Coronary artery (tissue), 2 donors: Measurements from ENCODE around the gene BCAR3.

Experiments used
- DNase-seq: peaks from one replicate; pipeline ENCODE4 v3.0.0-alpha.2; 2017; ENCODE audit warnings: low spot score
- H3K27ac ChIP-seq, 2 donors: fragments of 200-600 bp; sonication (generic); one replicate each; pipeline ENCODE4 v1.5.1; 2016 to 2019
- H3K4me3 ChIP-seq: fragments of 200-600 bp; sonication (generic); 2 replicates; pipeline ENCODE4 v1.5.1; 2016; ENCODE audit warnings: mild to moderate bottlenecking, moderate library complexity
- TF ChIP-seq, protein P1 (sequence below): fragments of 200-600 bp; sonication (generic); IDR thresholded peaks from one replicate; pipeline ENCODE4 v1.5.1; 2019; ENCODE audit warnings: antibody characterized with exemption

Gene BCAR3

DNA sequence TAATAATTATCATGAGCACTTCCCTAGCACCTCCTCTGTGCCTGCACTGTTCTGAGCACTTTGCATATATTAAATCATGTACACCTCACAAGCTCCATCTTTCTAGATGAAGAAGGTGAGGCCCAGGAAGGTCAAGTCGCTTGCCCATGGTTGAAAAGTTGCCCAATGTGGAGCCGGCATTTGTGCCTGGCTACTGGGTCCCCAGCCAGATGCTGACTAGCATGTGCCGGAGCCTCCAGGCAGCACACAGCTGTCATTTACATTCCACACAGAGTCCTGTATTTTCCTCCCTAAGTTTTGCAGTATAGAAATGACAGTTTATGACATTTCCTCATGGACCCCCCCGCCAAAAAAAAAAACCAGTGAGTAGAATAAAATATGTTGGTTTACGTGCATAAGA is 94.3 kb downstream of the BCAR3 start:
- H3K27ac ChIP-seq = no peak overlapping the region
- no peak for DNase-seq
- no peak overlapping the region for H3K4me3 ChIP-seq
- TF ChIP-seq, protein P1, sequence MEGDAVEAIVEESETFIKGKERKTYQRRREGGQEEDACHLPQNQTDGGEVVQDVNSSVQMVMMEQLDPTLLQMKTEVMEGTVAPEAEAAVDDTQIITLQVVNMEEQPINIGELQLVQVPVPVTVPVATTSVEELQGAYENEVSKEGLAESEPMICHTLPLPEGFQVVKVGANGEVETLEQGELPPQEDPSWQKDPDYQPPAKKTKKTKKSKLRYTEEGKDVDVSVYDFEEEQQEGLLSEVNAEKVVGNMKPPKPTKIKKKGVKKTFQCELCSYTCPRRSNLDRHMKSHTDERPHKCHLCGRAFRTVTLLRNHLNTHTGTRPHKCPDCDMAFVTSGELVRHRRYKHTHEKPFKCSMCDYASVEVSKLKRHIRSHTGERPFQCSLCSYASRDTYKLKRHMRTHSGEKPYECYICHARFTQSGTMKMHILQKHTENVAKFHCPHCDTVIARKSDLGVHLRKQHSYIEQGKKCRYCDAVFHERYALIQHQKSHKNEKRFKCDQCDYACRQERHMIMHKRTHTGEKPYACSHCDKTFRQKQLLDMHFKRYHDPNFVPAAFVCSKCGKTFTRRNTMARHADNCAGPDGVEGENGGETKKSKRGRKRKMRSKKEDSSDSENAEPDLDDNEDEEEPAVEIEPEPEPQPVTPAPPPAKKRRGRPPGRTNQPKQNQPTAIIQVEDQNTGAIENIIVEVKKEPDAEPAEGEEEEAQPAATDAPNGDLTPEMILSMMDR = no peak

DNA sequence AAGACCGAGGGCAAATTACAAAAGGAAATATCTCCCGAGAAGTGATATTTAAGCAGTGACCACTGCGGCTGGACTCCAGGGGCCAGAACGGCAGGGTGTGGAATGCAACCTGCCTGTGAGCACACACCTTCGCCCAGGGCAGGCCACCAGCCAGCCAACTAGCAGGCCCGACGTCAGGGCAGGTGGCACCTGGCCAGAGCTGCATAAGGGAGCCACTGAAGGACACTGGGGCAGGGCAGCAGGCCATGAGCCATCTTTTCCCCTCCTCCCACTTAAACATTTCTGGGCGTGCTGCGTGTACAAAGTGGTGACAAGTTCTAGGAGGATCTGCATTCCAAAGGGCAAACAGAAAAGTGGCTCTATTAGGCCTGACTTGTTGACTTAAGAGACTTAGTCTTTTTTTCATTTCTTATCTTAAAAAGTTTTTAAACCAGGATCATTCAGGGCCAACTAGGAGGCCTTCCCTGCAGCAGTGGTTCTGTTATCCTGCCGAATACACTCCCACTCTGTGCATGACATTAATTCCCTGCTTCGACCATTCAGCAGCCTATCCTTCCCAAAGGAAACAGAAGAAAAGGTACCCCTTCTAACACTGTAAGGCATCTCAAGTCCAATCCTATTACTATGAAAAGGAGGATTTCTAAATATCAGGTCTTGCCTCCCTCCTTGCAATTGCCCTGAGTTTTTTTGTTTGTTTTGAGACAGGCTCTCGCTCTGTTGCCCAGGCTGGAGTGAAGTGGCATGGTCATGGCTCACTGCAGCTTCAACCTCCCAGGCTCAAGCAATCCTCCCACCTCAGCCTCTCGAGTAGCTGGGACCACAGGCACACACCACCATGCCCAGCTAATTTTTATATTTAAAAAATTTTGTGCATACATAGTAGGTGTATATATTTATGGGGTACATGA is 96.3 kb downstream of the BCAR3 start:
- Histone ChIP-seq H3K4me3 (peak overlapping the region; percentile 22), H3K27ac (peak overlapping the region; percentile 26 to 80)
- DNase-seq = no peak
- TF ChIP-seq, protein P1 = no peak

- no peak for DNase-seq
- H3K27ac ChIP-seq = peak overlapping the region; percentile 26 to 80
- H3K4me3 ChIP-seq = peak overlapping the region; percentile 22
- TF ChIP-seq, protein P1 = no peak
Measured at GRCh38 chr1:93584261-93585003, 97.2 kb downstream of the BCAR3 start.

DNA sequence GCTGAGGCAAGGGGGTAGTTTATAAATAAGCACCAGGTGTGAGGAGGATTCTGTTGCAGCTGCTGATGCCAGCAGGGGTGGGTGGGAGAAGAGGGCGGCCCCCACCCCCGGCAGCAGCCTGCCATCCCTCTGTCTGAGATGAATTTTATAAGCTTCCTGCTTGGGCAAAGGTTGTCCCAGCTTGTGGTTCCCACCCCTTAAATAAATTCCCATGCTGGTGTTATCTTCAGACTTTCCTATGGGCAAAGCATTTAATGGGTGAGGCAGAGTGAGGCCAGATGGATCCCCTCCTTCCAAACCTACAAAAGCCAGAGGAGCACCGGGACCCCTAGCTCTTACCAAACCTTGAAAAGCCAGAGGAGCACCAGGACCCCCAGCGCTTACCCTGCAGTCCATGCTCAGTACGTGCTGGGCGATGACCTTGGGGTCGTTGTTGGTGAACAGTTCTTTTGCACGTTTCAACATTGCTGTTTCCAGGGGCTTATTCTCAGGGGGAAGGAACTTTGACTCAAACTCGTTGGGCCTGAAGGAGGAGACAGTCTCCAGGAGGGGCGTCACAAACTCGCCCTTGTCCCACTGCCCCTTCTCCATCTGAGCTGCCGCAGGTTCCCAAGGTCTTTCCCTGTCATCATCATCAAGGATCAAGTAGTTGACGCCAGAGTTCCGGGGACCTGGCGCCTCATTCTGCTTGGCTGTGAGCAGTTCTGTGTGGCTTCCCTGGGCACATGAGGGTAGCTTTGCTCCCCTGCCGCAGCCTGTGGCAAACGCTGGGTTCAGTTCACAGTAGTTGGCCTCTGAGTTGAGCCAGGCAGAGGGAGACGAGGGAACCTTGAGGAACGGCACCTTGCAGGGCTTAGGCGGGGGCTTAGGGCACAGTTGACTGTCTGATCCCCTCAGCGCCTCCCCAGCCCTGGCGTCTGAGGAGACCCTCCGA is 99.5 kb downstream of the BCAR3 start:
- DNase-seq = no peak
- H3K4me3 ChIP-seq = no peak overlapping the region
- TF ChIP-seq, protein P1 = no peak
- no peak overlapping the region for H3K27ac ChIP-seq

DNA sequence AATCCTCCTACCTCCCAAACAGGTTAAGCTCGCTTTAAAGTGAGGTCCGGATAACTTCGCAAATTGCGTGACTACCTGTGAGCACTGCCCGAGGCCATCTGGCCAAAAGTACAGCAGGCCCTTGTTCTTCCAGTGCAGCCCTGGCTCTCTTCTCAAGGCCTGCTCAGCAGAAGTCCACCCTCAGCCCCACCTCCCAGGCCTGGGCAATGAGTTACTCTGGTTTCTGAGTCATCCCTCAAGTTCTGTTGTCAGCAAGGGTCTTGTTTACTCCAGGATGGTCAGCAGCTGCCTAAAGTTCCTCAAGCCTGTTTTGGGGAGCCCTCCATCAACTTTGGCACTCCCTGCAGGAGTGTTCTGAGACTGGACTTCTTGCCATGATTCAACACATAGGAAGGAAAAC is 101.7 kb downstream of the BCAR3 start:
- TF ChIP-seq, protein P1 = no peak
- peak overlapping the region; percentile 45 for H3K27ac ChIP-seq
- no peak overlapping the region for H3K4me3 ChIP-seq
- DNase-seq = no peak

DNA sequence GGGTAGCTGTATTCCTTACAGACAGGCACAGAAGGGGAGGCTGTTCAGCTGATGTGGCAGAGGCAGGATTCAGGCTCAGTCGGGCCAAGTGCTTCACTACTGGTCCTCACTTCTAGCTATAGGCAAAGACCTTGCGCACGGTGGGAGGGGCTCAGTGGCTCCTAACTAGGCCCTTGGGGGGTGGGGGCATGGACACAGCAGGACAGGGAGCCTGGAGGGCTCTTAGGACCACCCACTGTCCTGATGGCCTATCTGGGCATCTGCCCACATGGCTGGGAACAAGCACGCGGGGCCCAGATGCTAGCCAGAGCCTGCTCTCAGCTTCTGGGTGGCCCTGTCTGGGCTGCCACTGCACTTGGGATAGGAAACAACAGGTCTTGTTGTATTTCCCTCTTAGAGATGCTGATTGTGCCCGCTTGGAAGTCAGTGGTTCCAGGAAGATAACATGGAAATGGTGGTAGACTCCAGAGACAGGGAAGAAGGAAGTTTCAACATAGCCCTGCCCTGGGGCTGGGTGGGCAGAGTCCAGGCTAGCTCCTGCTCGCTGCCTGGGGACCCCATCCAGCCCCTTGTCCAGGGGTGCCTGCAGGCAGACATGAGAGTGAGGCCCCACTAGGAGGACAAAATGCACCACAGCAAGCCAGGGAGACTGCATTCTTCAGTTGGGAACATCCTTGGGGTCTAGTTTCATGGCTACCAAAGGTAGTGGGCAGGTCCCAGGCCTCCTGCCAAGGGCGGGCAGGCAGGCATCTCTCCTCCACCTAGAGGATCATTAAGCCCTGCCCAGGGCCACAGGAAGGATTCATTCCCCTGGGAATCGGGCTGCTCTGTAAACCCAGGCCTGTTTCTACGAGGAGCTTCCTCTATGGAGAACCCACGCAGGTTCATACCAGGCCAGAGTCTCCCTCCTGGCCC is 102.5 kb downstream of the BCAR3 start:
- Histone ChIP-seq H3K27ac (peak overlapping the region; percentile 45), H3K4me3 (no peak overlapping the region)
- DNase-seq = no peak
- TF ChIP-seq, protein P1 = no peak
